ENCODE results near the gene PPP4R3A.
"Not testable (repeated sequence)": the region's sequence is repeated elsewhere in the genome, so short reads cannot be mapped to it uniquely, and the experiment has no call there.

Gene PPP4R3A

DNA sequence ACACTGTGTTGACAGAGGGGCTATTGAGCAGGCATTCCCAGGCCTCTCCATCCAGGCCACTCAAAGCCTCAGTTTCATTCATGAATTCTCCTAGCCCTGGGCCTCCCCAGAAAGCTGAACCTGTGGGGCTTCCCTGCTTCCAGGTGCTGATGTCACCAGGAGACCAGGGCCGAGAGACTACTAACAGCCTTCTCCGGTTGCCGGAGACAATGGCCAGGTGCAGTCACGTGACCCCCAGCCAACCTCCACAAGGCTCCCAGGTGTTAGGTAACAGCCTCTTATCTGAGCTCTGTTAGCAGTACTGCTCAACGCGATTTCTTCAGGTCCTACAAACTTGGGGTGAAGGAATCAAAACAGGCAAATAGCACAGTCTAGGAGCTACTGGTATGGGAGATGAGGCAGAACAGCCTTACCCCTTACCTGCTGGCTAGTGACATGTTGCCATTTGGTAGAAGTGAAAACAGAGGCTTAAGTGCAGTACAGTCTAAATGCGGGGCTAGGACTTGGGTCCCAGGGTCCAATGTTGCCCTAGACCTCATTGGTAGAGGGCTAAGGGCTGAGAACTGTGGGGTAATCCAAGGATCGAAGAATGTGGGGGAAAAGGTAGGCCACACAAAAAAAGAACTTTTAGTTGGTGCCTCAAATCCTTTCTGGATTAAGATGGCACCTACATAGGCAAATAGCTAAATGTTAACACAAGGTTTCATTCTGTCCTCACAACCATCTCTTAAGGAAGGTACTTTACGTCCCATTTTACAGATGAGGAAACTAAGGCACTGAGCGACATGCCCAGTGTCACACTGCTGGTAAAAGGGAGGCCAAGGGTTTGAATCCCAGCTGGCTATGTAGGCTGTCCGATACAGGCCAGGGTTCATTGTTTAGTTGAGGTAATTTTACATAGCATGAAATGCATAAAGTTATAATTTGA, 96.3 kb downstream of the PPP4R3A start:
- DNase-seq (ENCODE audit: extremely low read depth, low read depth) = no peak
- TF ChIP-seq, protein P1, sequence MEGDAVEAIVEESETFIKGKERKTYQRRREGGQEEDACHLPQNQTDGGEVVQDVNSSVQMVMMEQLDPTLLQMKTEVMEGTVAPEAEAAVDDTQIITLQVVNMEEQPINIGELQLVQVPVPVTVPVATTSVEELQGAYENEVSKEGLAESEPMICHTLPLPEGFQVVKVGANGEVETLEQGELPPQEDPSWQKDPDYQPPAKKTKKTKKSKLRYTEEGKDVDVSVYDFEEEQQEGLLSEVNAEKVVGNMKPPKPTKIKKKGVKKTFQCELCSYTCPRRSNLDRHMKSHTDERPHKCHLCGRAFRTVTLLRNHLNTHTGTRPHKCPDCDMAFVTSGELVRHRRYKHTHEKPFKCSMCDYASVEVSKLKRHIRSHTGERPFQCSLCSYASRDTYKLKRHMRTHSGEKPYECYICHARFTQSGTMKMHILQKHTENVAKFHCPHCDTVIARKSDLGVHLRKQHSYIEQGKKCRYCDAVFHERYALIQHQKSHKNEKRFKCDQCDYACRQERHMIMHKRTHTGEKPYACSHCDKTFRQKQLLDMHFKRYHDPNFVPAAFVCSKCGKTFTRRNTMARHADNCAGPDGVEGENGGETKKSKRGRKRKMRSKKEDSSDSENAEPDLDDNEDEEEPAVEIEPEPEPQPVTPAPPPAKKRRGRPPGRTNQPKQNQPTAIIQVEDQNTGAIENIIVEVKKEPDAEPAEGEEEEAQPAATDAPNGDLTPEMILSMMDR (IDR thresholded peaks at IDR 0.05; ENCODE audit: low read depth, low read length) = no peak

- no peak for DNase-seq (ENCODE audit: extremely low read depth, low read depth)
These were observed 97.2 kb downstream of the PPP4R3A start for GRCh38 chr14:91412939-91413338.

GRCh38 chr14:91410771-91411536, 99.2 kb downstream of the PPP4R3A start:
- TF ChIP-seq, protein P1 (IDR thresholded peaks at IDR 0.05; ENCODE audit: low read depth, low read length) = no peak
- no peak for DNase-seq (ENCODE audit: extremely low read depth, low read depth)

More at GRCh38 chr14:91412939-91413338, 97.2 kb downstream of the PPP4R3A start:
- TF ChIP-seq, protein P1 (IDR thresholded peaks at IDR 0.05; ENCODE audit: low read depth, low read length) = no peak

- DNase-seq (ENCODE audit: extremely low read depth, low read depth) = no peak
- TF ChIP-seq, protein P1 (IDR thresholded peaks at IDR 0.05; ENCODE audit: low read depth, low read length) = no peak
These were observed 100.0 kb downstream of the PPP4R3A start for GRCh38 chr14:91409928-91410718.

DNA sequence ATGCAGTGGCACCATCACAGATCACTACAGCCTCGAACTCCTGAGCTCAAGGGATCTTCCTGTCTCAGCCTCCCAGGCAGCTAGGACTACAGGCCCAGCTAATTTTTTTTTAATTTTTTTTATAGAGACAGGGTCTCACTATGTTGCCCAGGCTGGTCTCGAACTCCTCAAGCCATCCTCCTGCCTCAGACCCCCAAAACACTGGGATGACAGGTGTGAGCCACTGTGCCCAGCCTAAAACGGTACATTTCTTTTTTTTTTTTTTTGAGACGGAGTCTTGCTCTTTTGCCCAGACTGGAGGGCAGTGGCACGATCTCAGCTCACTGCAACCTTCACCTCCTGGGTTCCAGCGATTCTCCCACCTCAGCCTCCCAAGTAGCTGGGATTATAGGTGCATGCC, 100.9 kb downstream of the PPP4R3A start:
- not testable (repeated sequence) for DNase-seq (ENCODE audit: extremely low read depth, low read depth)
